ENCODE measurements around the gene RPGRIP1. TPM values are rescaled to one million over a fixed set of nuclear protein-coding genes. Genes with fewer than 3 reads are reported as not detected.
"Not testable (repeated sequence)": the region's sequence is repeated elsewhere in the genome, so short reads cannot be mapped to it uniquely, and the experiment has no call there.

RPGRIP1 gene
- total RNA-seq, 1 donor = not detected

GRCh38 chr14:21251215-21251614 is 28.7 kb upstream of the RPGRIP1 start:
- no peak for TF ChIP-seq CTCF (IDR thresholded peaks at IDR 0.05; ENCODE audit: insufficient read depth, low read length)
- H3K4me3 ChIP-seq (ENCODE audit: low read depth, low read length) = no peak overlapping the region
- DNase-seq (ENCODE audit: low read depth) = no peak

DNA sequence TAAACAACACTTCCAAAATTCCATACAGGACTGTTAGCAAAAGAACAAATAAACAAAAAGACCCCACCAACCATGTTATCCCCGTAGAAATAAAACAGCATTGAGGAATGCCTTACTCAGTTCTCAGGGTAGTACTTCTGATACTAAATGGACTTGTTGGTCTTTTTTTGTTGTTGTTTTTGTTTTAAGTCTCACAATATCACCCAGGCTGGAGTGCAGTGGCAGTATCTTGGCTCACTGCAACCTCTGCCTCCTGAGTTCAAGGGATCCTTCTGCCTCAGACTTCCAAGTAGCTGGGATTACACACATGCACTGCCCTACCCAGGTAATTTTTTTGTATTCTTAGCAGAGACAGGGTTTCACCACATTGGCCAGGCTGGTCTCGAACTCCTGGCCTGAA is 27.7 kb upstream of the RPGRIP1 start:
- no peak for TF ChIP-seq CTCF (IDR thresholded peaks at IDR 0.05; ENCODE audit: insufficient read depth, low read length)

GRCh38 chr14:21255385-21256101 is 24.3 kb upstream of the RPGRIP1 start:
- H3K4me3 ChIP-seq (ENCODE audit: low read depth, low read length) = no peak overlapping the region
- peak; percentile 38 for DNase-seq (ENCODE audit: low read depth)

More for the DNA sequence above, 27.7 kb upstream of the RPGRIP1 start:
- no peak for DNase-seq (ENCODE audit: low read depth)
- H3K4me3 ChIP-seq (ENCODE audit: low read depth, low read length) = no peak overlapping the region

DNA sequence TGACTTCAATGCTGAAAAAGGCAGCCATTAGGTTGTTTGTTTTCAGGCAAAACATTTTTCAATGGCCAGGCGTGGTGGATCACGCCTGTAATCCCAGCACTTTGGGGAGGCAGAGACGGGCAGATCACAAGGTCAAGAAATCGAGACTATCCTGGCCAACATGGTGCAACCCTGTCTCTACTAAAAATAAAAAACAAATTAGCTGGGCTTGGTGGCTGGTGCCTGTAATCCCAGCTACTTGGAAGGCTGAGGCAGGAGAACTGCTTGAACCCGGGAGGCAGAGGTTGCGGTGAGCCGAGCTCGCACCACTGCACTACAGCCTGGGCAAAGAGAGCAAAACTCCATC is 23.8 kb upstream of the RPGRIP1 start:
- H3K4me3 ChIP-seq (ENCODE audit: low read depth, low read length); DNase-seq (ENCODE audit: low read depth): not testable (repeated sequence)

More at GRCh38 chr14:21255385-21256101, 24.3 kb upstream of the RPGRIP1 start:
- no peak for TF ChIP-seq CTCF (IDR thresholded peaks at IDR 0.05; ENCODE audit: insufficient read depth, low read length)

- no peak for TF ChIP-seq CTCF (IDR thresholded peaks at IDR 0.05; ENCODE audit: insufficient read depth, low read length)
- no peak for DNase-seq (ENCODE audit: low read depth)
- no peak overlapping the region for H3K4me3 ChIP-seq (ENCODE audit: low read depth, low read length)
Measured at GRCh38 chr14:21256539-21257393, 23.1 kb upstream of the RPGRIP1 start.

DNA sequence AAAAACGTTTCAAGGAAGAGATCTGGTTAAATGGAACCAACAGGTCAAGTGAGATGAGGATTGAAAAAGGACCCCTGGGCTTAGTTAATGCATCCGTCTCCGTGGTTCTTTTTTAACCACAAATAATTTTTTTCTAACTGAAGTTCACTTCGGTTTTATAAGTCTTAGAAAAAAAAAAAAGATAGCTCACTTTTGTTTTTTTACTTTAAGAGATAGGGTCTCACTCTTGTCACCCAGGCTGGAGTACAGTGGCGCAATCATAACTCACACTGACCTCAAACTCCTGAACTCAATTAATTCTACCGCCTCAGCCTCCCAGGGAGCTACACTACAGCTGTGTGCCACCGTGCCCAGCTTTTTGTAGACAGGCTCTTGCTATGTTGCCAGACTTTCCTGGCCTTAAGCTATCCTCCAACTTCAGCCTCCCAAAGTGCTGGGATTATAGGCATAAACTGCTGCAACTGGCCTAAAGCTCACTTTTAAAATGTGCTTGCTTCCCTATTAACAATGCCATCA is 22.4 kb upstream of the RPGRIP1 start:
- no peak overlapping the region for H3K4me3 ChIP-seq (ENCODE audit: low read depth, low read length)
- DNase-seq (ENCODE audit: low read depth) = no peak
- no peak for TF ChIP-seq CTCF (IDR thresholded peaks at IDR 0.05; ENCODE audit: insufficient read depth, low read length)

Data from fibroblast of the aortic adventitia (primary cell).